Stimulated activated CD8-positive, alpha-beta memory T cell treated with anti-CD3 and anti-CD28 coated beads, Interleukin-7, amount 100 ng/mL, for 4 hours (primary cell): ENCODE measurements around the gene CDK11A.
A peak's percentile ranks its signal among the peaks of the same experiment; 100 is the strongest.
"Not testable (repeated sequence)": the region's sequence is repeated elsewhere in the genome, so short reads cannot be mapped to it uniquely, and the experiment has no call there.

Experiments
- DNase-seq, 2 donors: peaks; one replicate each; pipeline ENCODE4 v3.0.0-alpha.2; 2020; ENCODE audit warnings: low read depth in 2 of 2

CDK11A gene

GRCh38 chr1:1662830-1663560, 61.2 kb downstream of the CDK11A start:
- not testable (repeated sequence) for DNase-seq

GRCh38 chr1:1662392-1662791, 61.8 kb downstream of the CDK11A start:
- DNase-seq, result not testable (repeated sequence)

GRCh38 chr1:1658583-1659549, 65.3 kb downstream of the CDK11A start, which contains the start of gene CDK11B:
CDK11B (minus strand) TSS chr1:1659004; CDS start chr1:1657485, 1,519 bp downstream.
- DNase-seq, result peak; percentile 92 to 98
